Left renal cortex interstitium (tissue), 4 donors: ENCODE data around the gene CHMP4B. TPM values are rescaled to one million over a fixed set of nuclear protein-coding genes. Genes with fewer than 3 reads are reported as not detected.
A peak's percentile ranks its signal among the peaks of the same experiment; 100 is the strongest.

Experiments
- DNase-seq, 4 donors: peaks; one replicate each; pipeline ENCODE4 v3.0.0-alpha.2; 2013; ENCODE audit warnings: low read depth in 4 of 4, low spot score in 2 of 4, missing footprints in 1 of 4
- polyA plus RNA-seq, 4 donors: library from polyadenylated mRNA; unstranded; fragments of 120-200 nt; gene quantifications; one replicate each; pipeline ENCODE4 v1.2.1, GENCODE V29; 2013; ENCODE audit not compliant: insufficient read length in 4 of 4

CHMP4B gene, protein sequence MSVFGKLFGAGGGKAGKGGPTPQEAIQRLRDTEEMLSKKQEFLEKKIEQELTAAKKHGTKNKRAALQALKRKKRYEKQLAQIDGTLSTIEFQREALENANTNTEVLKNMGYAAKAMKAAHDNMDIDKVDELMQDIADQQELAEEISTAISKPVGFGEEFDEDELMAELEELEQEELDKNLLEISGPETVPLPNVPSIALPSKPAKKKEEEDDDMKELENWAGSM
- 100 to 1,000 TPM in 3 of 4 donors, 10 to 100 TPM in 1; 95.2 to 116 (median 108) TPM for polyA plus RNA-seq

DNA sequence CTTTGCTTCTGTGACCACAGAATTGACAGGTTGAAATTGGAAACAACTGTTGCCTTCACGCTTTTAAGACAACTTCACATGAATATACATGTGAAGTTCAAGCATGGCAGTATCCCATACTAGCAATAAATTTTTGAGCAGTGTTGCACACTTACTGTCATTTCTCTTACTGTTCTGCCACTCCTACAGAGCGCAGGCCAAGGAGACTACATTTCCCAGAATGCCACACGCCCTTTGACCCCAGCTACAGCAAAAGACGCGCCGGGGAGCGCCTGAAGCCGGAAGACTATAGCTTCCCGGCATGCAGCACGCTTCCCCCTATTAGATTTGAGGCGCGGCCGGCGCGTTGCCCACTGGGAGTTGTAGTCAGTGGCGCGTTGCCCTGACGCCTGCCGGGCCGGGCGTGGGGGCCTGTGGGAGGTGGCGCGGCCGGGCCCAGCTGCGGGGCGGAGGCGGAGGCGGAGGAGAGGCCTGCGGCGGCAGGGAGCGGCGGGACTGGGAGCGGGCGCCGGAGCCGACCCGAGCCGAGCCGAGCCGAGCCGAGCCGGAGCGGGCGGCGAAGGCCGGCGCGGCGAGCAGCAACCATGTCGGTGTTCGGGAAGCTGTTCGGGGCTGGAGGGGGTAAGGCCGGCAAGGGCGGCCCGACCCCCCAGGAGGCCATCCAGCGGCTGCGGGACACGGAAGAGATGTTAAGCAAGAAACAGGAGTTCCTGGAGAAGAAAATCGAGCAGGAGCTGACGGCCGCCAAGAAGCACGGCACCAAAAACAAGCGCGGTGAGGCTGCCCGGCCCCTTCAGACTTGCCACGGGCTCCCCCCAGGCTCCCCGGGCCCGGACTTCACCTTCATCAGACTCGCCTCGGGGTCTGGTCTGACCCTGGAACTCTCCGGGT, at the start of gene CHMP4B:
CHMP4B (plus strand) TSS at position 464 of the 891 bp plus-strand sequence; CDS start at position 585, 121 bp downstream.
- peak; percentile 90 to 97 (median 94) for DNase-seq

DNA sequence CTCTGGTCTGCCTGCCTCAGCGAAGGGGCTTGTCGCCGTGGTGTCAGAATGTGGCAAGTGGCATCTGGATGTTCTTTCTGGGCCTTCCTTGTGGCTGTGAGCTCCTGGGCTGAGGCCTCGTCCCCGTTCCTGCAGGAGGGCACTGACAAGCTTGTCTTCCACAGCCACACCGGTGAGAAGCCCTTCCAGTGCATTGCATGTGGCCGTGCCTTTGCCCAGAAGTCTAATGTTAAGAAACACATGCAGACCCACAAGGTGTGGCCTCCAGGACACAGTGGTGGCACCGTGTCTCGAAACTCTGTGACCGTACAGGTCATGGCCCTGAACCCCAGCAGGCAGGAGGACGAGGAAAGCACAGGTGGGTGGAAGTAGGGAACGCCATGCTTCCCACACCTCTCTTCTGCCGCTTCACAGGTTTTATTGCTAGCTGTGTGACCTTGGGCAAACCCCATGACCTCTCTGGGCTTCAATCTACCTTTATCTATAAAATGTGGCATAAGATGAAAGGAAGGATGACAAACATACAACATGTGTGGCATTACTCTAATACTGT, 49.4 kb upstream of the CHMP4B start:
- DNase-seq = no peak

DNA sequence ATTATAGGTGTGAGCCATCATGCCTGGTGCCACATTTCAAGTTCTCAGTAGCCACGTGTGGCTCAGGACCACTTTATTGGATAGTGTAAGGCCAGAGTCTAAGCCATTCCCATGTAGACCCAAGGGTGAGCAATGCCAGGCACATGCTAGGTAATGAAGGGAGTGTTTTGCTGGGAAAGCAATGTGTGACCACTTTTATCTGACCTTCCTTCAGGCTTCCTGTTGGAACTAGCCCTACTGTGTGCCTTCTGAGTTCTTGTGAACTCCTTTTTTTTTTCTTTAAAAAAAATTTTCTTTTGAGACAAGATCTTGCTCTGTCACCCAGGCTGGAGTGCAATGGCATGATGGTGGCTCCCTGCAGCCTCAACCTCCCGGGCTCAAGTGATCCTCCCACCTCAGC, 46.0 kb upstream of the CHMP4B start:
- DNase-seq = no peak

DNA sequence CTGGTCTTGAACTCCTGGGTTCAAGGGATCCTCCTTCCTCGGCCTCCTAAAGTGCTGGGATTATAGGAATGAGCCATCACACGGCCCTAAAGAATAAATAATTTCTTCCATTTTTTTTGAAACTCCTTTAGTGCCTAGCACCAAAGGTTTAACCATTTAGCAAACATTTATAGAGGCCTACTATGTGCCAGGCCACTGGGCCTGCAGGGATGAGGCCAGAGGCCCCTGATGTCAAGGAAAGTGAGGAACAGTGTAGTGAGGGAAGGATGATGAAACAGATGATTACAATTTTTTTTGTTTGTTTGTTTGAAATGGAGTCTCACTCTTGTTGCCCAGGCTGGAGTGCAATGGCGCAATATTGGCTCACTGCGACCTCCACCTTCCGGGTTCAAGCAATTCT, 45.6 kb upstream of the CHMP4B start:
- DNase-seq = no peak

DNA sequence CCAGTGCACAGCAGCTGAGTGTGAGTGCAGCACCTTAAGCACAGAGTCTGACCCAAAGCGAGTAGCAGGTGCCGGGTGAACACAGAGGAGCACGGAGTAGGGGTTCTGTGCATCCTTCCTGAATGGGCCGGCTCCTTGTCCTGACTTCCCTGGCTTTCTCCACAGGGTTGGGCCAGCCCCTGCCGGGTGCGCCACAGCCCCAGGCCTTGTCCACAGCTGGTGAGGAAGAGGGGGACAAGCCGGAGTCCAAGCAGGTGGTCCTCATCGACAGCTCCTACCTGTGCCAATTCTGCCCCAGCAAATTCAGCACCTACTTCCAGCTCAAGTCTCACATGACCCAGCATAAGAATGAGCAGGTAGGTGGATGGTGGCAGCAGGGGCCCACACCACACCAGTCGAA, 44.5 kb upstream of the CHMP4B start:
- no peak for DNase-seq

DNA sequence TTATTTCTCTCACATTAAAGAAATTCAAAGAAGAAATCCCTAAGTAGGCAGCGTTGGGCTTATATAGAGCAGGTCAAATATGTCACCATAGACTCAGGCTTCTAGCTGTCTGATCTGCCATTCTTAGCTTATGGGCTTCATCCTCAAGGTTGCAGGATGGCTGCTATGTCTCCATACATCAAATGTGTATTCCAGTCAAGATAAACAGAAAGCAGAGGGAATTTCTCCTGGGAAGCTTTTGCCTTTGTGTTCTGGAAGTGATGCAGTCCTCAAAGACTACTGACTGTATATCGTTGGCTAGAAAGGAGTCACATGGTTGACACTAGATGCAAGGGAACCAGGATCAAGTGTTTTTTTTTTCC, 43.4 kb upstream of the CHMP4B start:
- no peak for DNase-seq

DNA sequence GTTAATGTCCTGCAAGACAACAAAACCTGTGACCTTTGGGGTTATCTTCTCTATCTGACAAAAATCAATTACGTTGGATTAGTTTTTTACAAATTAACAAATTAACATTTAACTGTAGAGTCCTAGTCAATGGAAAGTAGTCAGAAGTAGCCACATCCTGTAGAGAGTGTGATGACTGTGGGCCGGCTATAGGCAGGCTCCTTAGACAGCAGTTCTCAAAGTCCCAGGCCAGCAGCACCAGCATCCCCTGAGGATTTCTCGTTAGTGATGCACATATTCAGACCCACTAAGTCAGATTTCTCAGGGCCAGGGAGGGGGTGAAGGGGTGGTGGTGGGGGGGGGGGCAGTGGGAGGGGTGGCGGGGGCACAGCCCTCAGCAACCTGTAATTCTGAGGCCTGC, 42.1 kb upstream of the CHMP4B start:
- no peak for DNase-seq

DNA sequence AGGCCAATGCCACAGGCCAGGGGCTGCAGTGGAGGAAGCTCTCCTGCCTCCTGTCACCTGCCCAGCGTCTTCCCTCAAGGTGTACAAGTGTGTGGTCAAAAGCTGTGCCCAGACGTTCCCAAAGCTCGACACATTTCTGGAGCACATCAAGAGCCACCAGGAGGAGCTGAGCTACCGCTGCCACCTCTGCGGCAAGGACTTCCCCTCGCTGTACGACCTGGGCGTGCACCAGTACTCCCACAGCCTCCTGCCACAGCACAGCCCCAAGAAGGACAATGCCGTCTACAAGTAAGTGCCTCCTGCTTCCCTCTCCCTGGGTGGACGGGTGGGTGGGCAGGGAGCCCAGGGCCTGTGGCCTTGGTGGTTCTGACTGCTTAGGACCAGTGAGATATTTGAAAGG, 41.1 kb upstream of the CHMP4B start:
- DNase-seq = no peak

DNA sequence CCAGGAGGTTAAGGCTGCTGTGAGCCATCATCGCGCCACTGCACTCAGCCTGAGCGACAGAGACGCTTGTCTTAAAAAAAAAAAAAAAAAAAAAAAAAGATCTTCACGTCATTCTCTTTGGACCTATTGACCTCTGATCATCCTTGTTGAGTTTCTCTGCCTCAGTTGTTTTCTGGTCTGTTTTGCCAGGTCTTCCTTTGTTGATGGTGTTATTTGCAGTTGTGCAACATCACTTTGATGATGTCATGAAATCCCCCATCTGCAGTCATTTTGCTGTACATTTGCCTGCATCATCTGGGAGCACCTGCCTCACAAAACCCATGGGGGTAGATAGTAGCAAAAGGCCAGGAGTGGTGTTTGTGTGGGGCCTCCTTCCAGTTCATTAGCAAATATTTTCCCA, 39.2 kb upstream of the CHMP4B start:
- DNase-seq = no peak

DNA sequence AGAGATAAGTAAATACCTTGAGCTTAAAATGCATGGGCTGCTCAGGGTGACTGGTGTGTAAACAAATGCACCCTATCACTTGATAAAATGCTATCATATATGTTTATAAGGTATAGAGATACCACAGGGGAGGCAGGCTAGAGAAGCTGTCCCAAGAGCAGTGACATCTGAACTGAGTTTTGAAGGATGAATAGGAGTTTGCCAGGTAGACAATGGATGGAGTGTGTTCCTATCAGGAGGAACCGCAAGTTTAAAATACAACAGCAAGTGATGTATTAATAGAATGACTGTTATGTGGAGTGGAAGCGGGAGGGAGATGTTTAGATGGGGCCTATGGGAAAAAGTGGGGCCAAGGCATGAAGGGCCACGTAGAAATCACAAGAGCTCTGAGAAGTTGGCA, 38.7 kb upstream of the CHMP4B start:
- DNase-seq = no peak

DNA sequence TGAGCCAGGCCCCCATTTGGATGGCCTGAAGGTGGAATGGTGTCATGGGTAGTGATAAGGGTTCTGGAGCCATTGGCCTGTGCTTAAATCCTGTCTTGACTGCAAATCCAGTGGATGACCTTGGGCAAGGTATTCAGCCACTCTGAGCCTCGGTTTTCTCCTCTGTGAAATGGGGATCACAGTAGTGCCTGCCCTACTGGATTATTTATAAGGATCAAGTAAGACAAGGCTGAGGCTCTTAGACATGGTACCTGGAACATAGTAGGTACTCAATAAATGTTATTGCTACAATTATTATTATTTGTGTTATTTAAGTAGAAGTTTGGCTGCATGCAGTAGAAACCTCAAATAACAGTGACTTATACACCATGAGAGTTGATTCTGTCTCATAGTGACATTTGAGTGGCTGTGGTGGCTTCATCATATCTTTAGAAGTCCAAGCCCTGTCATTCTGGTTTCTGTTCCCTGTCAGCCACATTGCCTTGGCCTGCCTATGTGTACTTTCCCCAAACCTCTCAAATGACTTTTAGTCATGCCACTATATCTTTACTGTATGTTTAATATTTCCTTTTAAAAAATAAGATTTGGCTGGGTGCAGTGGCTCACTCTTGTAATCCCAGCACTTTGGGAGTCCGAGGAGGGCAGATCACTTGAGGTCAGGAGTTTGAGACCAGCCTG, 37.6 kb upstream of the CHMP4B start:
- no peak for DNase-seq

DNA sequence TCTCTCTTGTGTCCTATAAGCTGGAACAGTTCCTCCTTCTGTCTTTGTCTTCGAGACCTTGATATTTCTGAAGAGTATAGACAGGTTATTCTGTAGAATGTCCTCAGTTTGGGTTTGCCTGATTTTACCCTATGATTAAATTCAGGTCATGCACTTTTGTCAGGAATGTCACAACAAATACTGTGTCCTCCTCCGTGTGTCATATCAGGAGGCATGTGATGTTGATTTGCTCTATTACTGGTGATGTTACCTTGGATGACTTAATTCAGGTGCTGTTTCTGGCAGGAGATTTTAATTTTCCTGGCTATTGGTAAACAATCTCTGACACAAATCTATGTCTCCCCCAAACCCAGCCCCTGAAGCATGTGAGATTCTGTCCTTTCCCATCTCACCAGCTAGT, 33.3 kb upstream of the CHMP4B start:
- DNase-seq = no peak

DNA sequence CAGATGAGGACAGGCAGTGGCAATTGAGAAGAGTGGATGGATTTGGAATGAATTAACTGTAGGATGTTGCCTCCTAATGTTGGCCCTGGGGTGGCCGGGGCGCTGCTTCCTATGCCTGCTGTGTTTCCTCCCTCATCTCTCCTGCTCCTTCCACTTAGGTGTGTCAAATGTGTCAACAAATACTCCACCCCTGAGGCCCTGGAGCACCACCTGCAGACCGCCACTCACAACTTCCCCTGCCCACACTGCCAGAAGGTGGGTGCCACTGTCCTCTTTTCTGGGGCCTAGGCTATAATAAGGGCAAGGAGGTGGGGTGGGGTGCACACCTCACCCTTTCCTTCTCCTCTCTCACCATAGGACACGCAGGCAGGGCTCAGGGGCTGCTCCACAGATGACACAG, 30.0 kb upstream of the CHMP4B start:
- no peak for DNase-seq

DNA sequence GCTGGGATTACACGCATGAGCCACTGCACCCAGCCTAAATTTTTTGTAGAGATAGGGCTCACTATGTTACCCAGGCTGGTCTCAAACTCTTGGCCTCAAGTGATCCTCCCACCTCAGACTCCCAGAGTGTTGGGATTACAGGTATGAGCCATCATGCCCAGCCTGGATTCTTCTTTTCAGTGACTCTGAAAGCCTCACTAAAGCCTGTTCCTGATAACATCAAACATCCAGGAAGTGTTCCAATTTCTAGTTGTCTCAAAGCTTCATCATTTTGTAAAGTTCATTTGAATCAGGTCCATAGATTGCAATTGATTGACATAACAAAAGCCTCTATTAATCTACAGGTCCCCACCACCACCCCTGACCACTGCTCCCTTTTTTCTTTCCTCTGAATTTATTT, 29.2 kb upstream of the CHMP4B start:
- no peak for DNase-seq

DNA sequence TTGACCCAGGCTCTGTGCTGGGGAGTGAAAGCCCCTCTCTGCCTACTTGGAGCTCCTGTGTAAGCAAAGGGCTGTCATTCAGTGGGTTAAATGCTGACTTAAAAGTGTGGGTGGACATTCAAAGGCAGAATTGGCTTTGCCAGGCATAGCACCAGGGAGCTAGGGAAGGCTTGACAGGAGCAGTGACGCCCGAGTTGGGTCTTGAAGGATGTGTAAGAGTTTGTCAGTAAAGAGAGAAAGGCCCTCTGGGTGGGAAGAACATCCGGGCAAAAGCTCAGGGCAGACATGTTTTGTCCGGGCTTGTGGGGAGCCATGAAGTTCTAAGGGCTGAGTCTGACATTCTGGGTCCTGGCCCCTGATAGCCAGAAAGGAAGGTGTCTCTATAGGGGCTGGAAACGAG, 27.9 kb upstream of the CHMP4B start:
- no peak for DNase-seq

DNA sequence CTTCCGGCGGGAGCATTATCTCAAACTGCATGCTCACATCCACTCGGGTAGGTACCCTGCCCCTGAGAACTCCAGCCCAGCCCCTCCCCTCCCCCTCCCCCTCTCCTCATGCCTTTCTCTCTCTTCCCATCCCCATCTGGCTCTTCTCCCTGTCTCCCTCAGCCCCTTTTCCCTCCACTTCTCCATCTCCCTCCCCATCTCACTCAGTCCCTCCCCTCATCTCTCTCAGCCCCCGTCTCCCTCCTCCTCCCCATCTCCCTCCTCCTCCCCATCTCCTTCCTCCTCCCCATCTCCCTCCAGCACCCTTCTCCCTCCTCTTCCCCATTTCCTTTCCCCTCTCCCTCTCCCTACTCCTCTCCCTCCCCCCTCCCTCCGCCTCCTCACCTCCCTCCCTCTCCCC, 27.3 kb upstream of the CHMP4B start:
- no peak for DNase-seq

DNA sequence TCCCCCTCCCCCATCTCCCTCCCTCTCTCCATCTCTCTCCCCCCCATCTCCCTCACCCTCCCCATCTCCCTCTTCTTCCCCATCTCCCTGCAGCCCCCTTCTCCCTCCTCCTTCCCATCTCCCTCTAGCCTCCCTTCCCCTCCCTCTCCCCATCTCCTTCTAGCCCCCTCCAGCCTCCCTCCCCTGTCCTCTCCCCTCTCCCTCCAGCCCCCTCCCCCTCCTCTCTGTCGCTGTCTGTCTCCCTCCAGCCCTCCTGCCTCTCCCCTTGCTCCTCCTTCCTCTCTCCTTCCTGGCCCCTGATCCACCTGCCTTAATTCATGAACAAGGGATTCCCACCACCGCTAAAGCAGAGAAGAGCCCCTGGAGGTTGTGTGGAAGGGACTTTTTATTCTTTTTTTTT, 26.9 kb upstream of the CHMP4B start:
- no peak for DNase-seq

DNA sequence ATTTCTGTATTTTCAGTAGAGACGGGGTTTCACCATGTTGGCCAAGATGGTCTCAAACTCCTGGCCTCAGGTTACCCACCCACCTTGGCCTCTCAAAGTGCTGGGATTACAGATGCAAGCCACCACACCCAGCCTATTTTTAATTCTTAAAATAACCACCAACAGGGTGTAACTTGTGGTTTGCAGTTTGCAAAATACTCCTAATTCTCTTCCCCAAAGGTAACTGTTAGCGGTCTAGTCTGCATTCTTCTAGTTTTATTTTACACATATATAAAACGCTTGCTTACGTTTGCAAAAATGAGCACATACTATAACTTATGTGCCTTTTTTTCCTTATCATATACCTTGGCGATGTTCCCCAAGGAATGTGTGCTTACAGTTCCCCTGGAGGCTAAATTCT, 25.6 kb upstream of the CHMP4B start:
- DNase-seq = no peak

DNA sequence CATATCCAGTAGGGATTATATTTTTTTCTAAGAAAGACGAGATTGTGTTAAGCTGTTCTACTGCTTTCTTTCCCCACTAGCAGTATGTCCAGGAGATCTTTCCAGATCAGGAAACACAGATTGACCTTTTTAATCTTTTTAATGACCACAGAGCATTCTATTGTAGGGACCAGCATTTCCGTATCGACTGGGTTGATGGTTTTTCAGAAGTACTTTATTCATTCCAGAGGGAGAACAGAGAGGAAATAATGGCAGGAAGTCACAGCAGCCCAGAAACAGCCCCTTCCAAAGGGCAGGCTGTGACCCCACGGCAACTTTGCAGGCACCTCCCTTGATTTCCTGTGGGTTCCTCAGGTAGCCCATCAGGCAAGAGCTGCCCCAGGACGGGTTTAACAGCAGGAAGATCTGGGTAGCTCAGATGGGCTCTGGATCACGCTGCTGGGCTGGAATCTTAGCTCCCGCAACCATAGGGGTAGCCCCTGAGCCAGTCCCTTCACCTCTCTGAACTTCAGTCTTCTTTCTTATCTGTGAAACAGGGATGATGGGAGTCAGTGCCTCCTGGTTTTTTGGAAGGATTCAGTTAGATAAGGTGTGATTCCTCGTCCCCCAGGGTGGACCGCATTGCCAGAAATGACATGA, 23.8 kb upstream of the CHMP4B start:
- no peak for DNase-seq

DNA sequence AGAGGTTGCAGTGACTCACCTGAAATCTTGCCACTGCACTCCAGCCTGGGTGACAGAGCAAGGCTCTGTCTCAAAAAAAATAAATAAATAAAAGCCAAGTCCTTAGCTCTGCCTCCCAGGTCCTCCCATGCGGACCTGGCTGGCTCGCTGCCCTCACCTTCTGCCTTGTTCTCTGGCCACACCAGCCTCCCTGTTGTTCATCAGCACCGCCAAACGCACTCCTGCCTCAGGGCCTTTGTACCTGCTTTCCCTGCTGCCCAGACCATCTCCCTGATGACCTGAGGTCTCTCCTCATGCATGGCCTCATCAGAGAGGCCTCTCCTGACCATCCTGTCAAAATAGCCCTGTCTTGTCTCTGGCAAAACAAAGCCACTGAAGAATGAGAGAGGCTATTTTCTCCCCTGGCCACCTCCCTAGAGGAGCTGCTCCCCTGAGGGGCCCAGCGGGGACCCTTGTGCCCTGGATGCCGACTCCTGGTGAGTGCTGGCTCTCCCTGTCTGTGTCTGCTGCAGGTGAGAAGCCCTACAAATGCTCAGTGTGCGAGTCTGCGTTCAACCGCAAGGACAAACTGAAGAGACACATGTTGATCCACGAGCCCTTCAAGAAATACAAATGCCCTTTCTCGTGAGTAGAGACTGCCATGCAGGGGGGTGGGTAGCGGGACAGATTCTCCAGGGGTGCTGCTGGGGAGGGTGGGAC, 22.6 kb upstream of the CHMP4B start:
- no peak for DNase-seq
